Right lung (tissue), 10 donors: ENCODE measurements around the gene PRDM4. TPM values are rescaled to one million over a fixed set of nuclear protein-coding genes. Genes with fewer than 3 reads are reported as not detected.

Experiments used
- DNase-seq, 2 donors: peaks; one replicate each; pipeline ENCODE4 v3.0.0-alpha.2; 2013
- long read RNA-seq, 8 donors: transcript quantifications; one replicate each; lab custom pipeline, GENCODE V29; 2026
- polyA plus RNA-seq, 5 donors: library from polyadenylated mRNA; unstranded; fragments of 120-200 nt; gene quantifications; one replicate each; pipeline versions ENCODE4 v1.2.1 to v1.2.3, GENCODE V29; 2013; ENCODE audit warnings: inconsistent platforms in 1 of 5, low replicate concordance in 1 of 5; ENCODE audit not compliant: insufficient read length in 5 of 5, insufficient read depth in 1 of 5

PRDM4 gene
- polyA plus RNA-seq: 10 to 100 TPM; 22.2 to 30.2 (median 24.9) TPM
- long read RNA-seq, donor 1, full-length matches to known transcripts: 5 of 5 reads
- long read RNA-seq, donor 1, partial matches to known transcripts: 0 of 5 reads
- long read RNA-seq, donor 1, other reads (novel, unspliced or antisense): 0 of 5 reads
- long read RNA-seq, donor 2, full-length matches to known transcripts: 2 of 2 reads
- long read RNA-seq, donor 2, partial matches to known transcripts: 0 of 2 reads
- long read RNA-seq, donor 2, other reads (novel, unspliced or antisense): 0 of 2 reads
- long read RNA-seq, donor 3, full-length matches to known transcripts: 4 of 4 reads
- long read RNA-seq, donor 3, partial matches to known transcripts: 0 of 4 reads
- long read RNA-seq, donor 3, other reads (novel, unspliced or antisense): 0 of 4 reads
- long read RNA-seq, donor 4: 0 reads
- long read RNA-seq, donor 5, full-length matches to known transcripts: 5 of 5 reads
- long read RNA-seq, donor 5, partial matches to known transcripts: 0 of 5 reads
- long read RNA-seq, donor 5, other reads (novel, unspliced or antisense): 0 of 5 reads
- long read RNA-seq, donor 6, full-length matches to known transcripts: 1 of 1 reads
- long read RNA-seq, donor 6, partial matches to known transcripts: 0 of 1 reads
- long read RNA-seq, donor 6, other reads (novel, unspliced or antisense): 0 of 1 reads
- long read RNA-seq, donor 7, full-length matches to known transcripts: 2 of 2 reads
- long read RNA-seq, donor 7, partial matches to known transcripts: 0 of 2 reads
- long read RNA-seq, donor 7, other reads (novel, unspliced or antisense): 0 of 2 reads
- long read RNA-seq, donor 8: 0 reads

GRCh38 chr12:107760809-107761501 lies at the start of gene PRDM4:
Gene PRDM4 (minus strand): TSS chr12:107761137. CDS start chr12:107760515, 622 bp downstream.
- DNase-seq: peak; percentile 94

- no peak for DNase-seq
Measured at GRCh38 chr12:107807471-107808150, 46.7 kb upstream of the PRDM4 start.

GRCh38 chr12:107805488-107806180 lies 44.7 kb upstream of the PRDM4 start:
- no peak for DNase-seq

DNA sequence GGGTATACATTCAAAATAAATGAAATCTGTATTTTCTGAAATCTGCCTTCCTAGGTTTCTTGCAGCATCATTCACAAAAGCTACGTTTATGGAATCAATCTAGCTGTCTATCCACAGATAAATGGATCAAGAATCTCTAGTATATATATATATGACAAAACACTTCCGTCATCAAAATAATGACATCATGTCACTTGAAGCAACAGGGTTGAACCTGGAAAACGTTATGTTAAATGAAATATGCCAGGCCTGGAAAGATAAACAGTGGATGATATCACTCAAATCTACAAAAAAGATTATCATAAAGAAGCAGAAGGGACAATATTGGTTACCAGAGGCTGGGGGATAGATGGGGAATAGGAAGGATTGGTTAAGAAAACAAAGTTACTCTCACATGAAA lies 42.2 kb upstream of the PRDM4 start:
- no peak for DNase-seq

DNA sequence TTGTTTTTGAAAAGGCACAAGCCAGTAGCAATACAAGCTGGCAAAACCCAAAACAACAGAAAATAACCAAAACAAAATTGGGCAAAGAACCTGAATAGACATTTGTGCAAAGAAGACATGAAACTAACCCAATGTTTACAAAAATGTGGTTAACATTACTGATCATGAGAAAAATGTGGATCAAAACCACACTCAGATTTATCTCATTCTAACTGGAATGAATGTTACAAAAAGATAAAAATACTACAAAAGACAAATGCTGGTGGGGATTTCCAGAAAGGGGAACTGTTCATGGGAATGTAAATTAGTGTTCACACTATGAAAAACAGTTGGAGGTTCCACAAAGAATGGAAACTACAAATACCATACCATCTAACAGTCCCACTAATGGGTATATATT lies 40.2 kb upstream of the PRDM4 start:
- DNase-seq: no peak

DNA sequence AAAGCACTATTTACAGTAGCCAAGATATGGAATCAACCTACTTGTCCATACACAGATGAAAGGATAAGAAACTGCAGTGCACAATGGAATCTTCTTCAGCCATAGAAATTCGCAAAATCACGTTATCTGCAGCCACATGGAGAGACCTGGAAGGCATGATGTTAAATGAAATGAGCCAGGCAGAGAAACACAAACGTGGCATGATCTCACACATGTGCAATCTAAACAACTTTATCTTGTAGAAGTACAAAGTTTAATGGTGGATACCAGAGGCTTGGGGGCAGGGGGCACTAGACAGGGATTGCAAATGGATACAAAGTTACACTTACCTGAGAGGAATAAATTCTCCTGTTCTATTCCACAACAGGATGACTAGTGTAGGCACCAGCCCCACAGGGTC lies 37.6 kb upstream of the PRDM4 start:
- no peak for DNase-seq

GRCh38 chr12:107794451-107794850 lies 33.5 kb upstream of the PRDM4 start:
- DNase-seq: no peak

DNA sequence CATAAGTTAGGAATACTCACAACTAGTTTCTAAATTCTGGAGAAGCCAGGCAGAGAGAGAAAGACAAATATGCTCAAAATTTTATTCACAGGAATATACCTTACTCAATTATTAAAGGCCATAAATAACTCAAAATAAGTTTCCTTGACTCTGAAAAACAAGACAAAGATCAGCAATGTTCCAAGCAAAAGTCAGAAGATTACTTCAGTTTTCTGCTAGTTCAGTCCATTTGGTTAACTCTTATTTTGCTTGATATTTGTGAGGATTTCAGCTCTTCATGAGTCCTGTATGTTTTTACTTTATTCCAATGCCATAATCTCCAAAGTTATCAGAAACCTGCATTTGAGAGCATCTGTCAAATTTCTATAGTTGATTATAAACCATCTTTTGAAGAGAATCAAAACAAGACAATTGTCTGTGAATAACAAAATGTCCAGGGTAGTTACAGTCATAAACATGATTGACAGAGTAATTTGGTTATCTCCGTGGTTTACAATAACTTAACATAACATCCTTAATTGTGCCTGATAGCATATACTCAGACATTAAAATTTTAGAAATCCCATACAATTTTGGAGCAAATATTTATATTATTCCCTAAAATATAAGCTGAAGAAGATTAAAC lies 30.6 kb upstream of the PRDM4 start:
- no peak for DNase-seq

DNA sequence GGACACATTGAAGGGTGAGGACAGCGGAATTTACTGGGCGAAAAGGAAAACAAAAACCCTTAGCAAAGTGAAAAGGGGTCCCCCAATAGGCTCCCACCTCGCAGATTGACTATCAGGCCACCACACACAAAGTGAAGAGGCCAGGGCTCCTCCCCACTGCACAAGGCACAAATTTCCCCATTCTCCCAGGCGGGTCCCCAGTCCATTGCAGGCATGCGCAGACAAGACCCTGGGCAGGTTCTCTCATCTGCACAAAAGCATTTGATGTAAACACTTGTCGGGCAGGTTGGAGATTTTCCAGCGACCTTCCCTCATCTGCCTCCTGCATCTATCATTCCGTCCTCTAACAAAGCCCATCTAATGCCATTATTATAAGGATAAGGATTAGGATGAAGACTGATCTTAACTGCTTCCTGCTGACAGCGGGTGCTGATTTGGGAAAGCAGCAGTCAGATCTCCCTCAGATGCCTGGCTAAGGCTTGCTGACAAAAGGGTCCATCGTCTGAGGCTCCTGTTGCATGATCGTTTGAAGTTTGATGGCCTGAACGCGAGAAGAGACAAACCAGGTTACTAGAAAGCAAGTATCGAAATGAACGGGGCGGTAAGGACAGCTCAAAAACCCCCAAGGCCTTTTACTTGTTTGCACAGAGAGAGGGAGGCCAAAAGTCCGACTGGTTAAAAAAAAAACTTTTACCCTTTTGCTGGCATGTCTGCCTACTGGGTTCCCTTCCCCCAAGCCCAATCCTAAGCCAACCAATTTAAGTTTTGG lies 27.9 kb upstream of the PRDM4 start:
- DNase-seq: no peak

DNA sequence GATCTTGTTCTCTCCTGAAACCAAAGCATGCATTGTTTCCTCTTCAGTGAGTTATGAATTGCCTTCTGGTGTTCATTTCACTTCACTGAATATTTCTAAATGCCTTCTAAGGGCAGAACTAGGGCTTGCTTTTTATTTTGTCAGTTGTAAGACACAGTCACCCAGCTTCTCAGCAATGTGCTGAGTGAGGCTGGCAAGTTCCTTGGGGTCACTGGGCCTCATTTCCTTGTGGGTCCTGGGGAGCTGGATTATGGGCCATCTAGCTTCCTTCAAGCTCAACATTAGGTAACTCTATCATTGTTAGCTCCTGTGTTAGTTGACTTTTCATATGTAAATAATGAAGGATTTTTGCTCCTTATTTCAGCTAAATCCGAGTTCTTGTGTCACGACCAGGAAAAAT lies 27.3 kb upstream of the PRDM4 start:
- no peak for DNase-seq

DNA sequence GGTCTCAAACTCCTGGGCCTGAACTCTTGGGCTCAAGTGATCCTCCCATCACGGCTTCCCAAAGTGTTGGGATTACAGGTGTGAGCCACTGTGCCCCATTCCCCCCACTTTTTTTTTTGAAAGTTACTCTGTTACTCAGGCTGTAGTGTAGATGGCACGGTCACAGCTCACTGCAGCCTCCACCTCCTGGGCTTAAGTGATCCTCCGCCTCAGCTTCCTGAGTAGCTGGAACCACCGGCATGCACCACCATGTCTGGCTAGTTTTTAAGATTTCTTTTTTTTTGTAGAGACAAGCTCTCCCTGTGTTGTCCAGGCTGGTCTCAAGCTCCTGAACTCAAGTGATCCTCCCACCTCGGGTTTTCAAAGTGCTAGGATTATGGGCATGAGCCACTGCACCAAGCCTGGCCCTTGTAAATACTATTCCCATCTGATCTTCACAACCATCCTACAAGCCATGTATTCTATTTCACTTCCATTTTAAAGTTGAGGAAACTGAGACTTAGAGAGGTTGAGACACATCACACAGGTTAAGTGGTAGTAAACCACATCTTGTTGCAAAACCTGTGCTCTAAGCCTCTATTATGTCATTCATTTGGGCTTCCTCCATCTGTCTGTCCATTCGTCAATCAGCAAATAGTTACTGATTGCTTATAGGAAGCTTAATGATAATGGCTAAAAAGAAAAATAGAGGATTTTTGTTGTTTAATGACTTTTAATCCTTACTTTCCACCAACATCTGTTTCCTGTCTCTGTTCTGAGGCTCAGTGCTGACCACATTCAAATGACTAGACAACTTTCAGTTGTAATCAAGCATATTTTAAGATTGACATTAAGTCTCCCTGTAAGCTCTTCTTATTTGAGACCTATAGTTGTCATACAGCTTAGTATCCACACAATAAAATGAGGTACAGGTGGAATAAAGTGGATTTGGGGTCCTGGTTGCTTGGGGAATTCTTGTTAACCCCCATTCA lies 22.8 kb upstream of the PRDM4 start:
- no peak for DNase-seq

- no peak for DNase-seq
Measured at GRCh38 chr12:107782067-107782466, 21.1 kb upstream of the PRDM4 start.

DNA sequence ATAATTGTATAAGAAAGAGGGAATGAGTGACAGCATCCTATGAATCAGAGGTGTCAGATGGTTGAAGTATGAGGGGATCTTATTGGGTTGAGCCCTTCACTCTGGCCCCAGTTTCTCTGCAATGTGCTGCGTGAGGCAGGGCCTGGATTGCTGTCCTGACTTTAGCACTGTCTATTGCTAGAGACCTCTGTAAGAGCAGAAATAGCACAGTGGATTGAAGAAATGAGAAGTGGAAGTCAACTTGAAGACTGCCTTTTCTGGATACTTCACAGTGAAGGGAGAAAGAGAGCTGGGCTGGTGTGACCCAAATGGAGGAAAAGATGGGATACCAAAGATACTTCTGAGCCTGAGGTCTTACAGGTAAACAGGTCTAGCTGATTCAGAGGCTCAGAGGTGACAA lies 19.4 kb upstream of the PRDM4 start:
- DNase-seq: no peak

GRCh38 chr12:107779077-107779831 lies 18.3 kb upstream of the PRDM4 start:
- DNase-seq: no peak

- DNase-seq: no peak
Measured at GRCh38 chr12:107778383-107779025, 17.6 kb upstream of the PRDM4 start.

- DNase-seq: no peak
Measured at GRCh38 chr12:107776171-107776570, 15.2 kb upstream of the PRDM4 start.

DNA sequence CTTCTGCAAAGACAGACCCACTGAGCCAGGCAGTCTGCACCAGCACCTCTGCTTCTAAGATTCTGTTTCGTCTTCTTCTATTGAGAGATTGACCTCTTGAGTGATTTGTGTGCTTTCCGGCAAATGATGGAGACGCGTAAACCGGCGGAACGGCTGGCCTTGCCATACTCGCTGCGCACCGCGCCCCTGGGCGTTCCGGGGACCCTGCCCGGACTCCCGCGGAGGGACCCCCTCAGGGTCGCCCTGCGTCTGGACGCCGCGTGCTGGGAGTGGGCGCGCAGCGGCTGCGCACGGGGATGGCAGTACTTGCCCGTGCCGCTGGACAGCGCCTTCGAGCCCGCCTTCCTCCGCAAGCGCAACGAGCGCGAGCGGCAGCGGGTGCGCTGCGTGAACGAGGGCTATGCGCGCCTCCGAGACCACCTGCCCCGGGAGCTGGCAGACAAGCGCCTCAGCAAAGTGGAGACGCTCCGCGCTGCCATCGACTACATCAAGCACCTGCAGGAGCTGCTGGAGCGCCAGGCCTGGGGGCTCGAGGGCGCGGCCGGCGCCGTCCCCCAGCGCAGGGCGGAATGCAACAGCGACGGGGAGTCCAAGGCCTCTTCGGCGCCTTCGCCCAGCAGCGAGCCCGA lies 14.3 kb upstream of the PRDM4 start:
- no peak for DNase-seq
